Thymus (tissue), 11 donors: ENCODE results near the gene SQSTM1. TPM values are rescaled to one million over a fixed set of nuclear protein-coding genes. Genes with fewer than 3 reads are reported as not detected.

Experiments used
- DNase-seq, 9 donors: peaks; one replicate each; pipeline ENCODE4 v3.0.0-alpha.2; 2013; ENCODE audit warnings: low spot score in 9 of 9, low read depth in 6 of 9, missing footprints in 1 of 9
- H3K27ac ChIP-seq, 2 donors: one replicate each; pipeline ENCODE4 v1.5.1; 2013; ENCODE audit warnings: control low read depth in 1 of 2, low read depth in 1 of 2, low read length in 1 of 2, mild to moderate bottlenecking in 1 of 2, moderate library complexity in 1 of 2
- H3K27me3 ChIP-seq, 2 donors: one replicate each; pipeline ENCODE4 v1.5.1; 2013; ENCODE audit warnings: low read length in 1 of 2; ENCODE audit not compliant: control insufficient read depth in 2 of 2, insufficient read depth in 1 of 2
- H3K36me3 ChIP-seq, 2 donors: one replicate each; pipeline ENCODE4 v1.5.1; 2013; ENCODE audit warnings: low read length in 1 of 2, mild to moderate bottlenecking in 1 of 2, moderate library complexity in 1 of 2; ENCODE audit not compliant: control insufficient read depth in 2 of 2, insufficient read depth in 2 of 2
- H3K4me1 ChIP-seq, 2 donors: one replicate each; pipeline ENCODE4 v1.5.1; 2013; ENCODE audit warnings: low read length in 2 of 2; ENCODE audit not compliant: control insufficient read depth in 2 of 2, insufficient read depth in 2 of 2
- H3K4me3 ChIP-seq, 2 donors: one replicate each; pipeline ENCODE4 v1.5.1; 2013; ENCODE audit warnings: low read length in 2 of 2, control low read depth in 1 of 2, mild to moderate bottlenecking in 1 of 2
- H3K9me3 ChIP-seq, 2 donors: one replicate each; pipeline ENCODE4 v1.5.1; 2013; ENCODE audit warnings: low read length in 1 of 2, mild to moderate bottlenecking in 1 of 2; ENCODE audit not compliant: control insufficient read depth in 2 of 2, insufficient read depth in 1 of 2
- WGBS: extraction: QIAGEN DNeasy Blood & Tissue Kit; methylation state at CpG from one replicate; pipeline ENCODE4 v1.1.7; 2013; 5-methylcytosine and 5-hydroxymethylcytosine counted together
- polyA plus RNA-seq: library from polyadenylated mRNA; stranded (reverse); fragments of 200-250 nt; gene quantifications from one replicate; pipeline ENCODE4 v1.2.3, GENCODE V29; 2013
- total RNA-seq: library from RNA; stranded (reverse); fragments of 120-200 nt; gene quantifications from one replicate; pipeline ENCODE4 v1.2.4, GENCODE V29; 2013
- donor health status: healthy.

The SQSTM1 gene
- total and polyA plus RNA-seq, 2 donors = 97.9 to 253 TPM

DNA sequence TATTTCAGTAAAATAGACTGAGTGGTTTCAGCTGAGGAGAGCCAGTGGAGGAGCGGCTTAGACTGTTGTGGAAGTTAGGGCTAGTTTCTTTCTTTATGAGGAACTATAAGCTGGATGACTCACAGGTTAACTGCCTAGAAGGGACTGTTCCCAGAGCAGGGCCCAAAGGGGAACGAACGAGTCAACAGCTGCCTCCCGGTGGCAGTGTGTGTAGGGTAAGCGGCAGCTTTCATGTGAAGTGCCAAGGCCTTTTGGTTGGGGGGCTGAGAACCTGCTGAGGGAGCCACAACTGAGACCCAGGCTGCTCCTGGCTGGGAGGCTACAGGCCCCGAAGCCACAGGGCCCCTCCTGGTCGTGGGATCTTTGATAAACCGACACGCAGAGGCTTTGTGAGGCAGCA, 7.0 kb downstream of the SQSTM1 start:
- Histone ChIP-seq H3K27me3 (no peaks in the 10 kb centered on the region), H3K4me3 (no peak overlapping the region), H3K36me3 (peaks cover 65 to 66% of the 10 kb centered on the region in 2 donors), H3K9me3 (peaks cover 2 to 9% of the 10 kb centered on the region in 2 donors), H3K4me1 (peaks cover under 1 to 20% of the 10 kb centered on the region in 2 donors), H3K27ac (peak overlapping the region in 1 of 2 donors; percentile 15)
- 33% methylated on average over 9 of the region's 9 CpGs for WGBS
- DNase-seq = peak in 2 of 9 donors; percentile 59 to 74

DNA sequence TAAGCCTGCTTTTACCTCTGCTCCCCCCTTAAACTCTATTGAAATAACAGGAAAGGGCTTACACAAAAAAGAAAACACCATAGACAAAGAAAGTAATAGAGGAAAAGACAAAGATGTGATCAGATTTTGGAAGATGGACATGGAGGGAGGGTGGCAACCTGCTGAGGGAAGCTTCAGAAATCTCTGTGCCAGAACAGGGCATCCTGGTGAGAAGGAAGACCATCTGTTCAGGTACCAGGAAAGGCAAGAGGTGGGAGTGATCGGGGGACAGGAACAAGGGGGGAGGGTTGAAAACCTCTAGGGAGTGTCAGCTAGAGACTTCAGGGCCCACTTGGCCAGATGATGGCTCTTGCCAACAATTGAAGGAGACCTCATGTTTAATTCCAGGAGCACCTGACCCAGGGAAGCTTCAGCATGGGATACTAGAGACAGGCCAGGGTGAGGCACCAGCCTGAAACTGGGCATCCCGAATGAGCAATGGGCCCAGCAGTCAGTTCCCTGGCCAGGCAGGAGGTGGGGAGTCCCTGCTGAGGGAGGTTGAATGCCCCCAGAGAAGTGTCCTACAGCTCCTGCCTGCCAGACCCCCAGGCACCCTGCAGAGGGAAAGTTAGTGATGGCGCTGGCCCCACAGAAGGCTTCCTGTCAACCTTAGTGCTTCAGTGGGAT, 8.2 kb downstream of the SQSTM1 start:
- H3K27ac ChIP-seq = no peak overlapping the region
- peaks cover 71 to 73% of the 10 kb centered on the region in 2 donors for H3K36me3 ChIP-seq
- WGBS = 98% methylated on average over 3 of the region's 3 CpGs

DNA sequence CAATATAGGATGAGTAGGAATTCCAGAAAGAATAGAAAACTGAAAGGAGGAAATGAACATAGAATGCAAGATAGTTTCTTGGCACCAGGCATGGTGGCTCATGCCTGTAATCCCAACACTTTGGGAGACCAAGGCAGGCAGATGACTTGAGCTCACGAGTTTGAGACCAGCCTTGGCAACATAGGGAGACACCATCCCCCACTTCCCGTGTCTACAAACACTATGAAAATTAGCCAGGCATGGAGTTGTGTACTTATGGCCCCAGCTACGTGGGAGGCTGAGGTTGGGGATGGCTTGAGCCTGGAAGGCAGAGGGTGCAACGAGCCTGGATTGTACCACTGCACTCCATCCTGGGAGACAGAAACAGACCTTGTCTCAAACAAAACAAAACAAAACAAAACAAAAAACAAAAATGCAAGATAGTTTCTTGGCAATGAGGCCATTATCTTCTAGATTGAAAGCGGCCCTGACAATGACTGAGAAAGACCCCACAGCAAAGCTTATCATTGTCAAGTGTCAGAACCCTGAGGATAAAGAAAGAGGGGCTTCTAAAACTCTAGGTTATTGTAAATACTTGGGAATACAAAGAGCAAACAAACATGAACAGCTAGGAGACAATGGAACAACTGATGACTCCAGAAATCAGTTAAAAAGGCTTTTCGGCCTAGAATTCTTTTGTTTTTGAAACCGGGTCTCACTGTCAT, 9.2 kb downstream of the SQSTM1 start:
- DNase-seq = no peak
- Histone ChIP-seq H3K27ac (no peak overlapping the region), H3K4me1 (peaks cover 0 to 15% of the 10 kb centered on the region in 2 donors), H3K4me3 (no peak overlapping the region), H3K27me3 (no peaks in the 10 kb centered on the region), H3K9me3 (peaks cover 2 to 9% of the 10 kb centered on the region in 2 donors), H3K36me3 (peaks cover 64 to 65% of the 10 kb centered on the region in 2 donors)
- WGBS = 97% methylated on average over 7 of the region's 7 CpGs

More for the DNA sequence above, 8.2 kb downstream of the SQSTM1 start:
- Histone ChIP-seq H3K4me3 (no peak overlapping the region), H3K9me3 (peaks cover 2 to 9% of the 10 kb centered on the region in 2 donors), H3K27me3 (no peaks in the 10 kb centered on the region), H3K4me1 (peaks cover 0 to 19% of the 10 kb centered on the region in 2 donors)
- DNase-seq = no peak

DNA sequence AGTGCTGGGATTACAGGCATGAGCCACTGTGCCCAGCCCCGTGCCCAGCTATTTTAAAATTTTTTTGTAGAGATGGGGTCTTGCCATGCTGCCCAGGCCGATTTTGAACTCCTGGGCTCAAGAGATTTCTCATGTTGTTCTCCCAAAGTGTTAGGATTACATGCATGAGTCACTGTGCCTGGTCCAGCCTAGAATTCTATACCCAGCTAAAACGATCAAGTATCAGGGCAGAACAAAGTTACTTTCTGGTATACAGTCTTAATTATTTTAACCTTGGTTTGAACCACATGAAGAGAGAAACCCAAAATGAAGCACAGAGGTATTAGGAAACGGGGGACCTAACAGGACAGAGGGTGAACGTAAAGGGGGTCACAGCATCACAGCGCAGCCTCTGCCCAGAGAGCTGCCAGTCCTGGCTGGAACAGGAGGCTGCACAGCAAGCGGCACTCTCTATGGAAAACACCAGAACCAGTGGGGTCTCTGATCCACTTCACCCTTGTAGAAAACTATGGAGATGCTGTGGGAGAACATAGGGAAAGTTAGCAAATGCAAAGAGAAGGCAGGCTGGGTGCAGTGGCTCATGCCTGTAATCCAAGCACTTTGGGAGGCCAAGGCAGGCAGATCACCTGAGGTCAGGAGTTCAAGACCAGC, 10.2 kb downstream of the SQSTM1 start:
- WGBS = 99% methylated on average over 7 of the region's 7 CpGs
- no peak overlapping the region for H3K27ac ChIP-seq
- H3K36me3 ChIP-seq = peaks cover 54% of the 10 kb centered on the region in 2 donors
- no peaks in the 10 kb centered on the region for H3K27me3 ChIP-seq
- no peak overlapping the region for H3K4me3 ChIP-seq
- DNase-seq = no peak
- H3K4me1 ChIP-seq = peaks cover 0 to 15% of the 10 kb centered on the region in 2 donors
- H3K9me3 ChIP-seq = peaks cover 1 to 9% of the 10 kb centered on the region in 2 donors

DNA sequence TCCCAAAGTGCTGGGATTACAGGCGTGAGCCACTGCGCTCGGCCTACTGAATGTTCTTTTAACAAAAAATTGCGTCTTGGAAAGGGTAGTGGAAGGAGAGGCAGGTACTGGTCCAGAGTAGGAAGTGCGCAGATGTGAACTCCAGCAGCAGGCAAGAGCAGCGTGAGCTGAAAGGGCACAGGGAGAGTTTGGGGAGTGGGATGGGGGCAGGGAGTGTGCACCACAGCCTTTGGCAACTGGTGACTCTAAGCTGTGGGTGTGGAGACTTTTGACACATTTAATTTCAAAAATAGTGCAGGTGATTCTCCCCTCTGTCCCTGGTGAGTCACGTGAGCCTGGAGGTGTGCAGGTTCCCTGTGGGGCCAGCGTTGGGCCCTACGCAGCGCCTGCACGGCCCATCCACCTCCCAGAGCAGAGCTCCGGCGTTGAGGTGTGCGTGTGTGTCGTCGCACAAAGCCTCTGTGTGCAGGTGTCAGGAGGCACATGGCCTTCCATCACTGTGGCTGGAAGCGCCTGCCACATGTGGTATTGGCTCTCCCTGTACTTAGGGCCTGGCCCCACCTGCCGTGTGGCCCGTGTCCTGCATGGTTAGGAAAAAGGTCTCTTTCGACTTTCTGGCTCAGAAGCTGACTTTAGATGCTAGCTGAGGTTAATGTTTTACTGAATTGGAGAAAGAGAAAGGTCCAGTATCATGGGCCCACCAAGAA, 11.5 kb downstream of the SQSTM1 start:
- peaks cover 0 to 17% of the 10 kb centered on the region in 2 donors for H3K4me1 ChIP-seq
- no peaks in the 10 kb centered on the region for H3K27me3 ChIP-seq
- H3K4me3 ChIP-seq = no peak overlapping the region
- DNase-seq = no peak
- peaks cover 1 to 9% of the 10 kb centered on the region in 2 donors for H3K9me3 ChIP-seq
- peaks cover 57 to 61% of the 10 kb centered on the region in 2 donors for H3K36me3 ChIP-seq
- WGBS = 98% methylated on average over 20 of the region's 20 CpGs
- H3K27ac ChIP-seq = no peak overlapping the region

DNA sequence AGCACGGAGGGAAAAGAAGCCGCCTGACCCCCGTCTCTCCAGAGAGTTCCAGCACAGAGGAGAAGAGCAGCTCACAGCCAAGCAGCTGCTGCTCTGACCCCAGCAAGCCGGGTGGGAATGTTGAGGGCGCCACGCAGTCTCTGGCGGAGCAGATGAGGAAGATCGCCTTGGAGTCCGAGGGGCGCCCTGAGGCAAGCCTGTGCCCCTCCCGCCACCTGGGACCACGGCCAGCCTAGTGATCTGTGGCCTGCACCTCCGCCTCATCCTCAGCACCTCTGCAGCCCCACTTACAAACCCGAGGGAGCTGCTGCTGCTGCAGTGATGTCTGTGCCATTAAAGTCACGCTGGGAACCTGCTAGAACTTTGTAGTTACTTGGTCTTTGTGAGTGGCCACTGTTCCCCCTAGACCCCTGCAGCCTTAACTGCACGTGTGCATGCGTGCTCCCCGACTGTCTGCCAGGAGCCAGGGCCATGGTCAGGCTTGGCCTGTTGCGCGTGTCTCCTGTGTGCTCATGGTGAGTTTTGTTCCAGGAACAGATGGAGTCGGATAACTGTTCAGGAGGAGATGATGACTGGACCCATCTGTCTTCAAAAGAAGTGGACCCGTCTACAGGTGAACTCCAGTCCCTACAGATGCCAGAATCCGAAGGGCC, 12.5 kb downstream of the SQSTM1 start:
- Histone ChIP-seq H3K27ac (no peak overlapping the region), H3K4me1 (peaks cover 0 to 8% of the 10 kb centered on the region in 2 donors), H3K4me3 (no peak overlapping the region), H3K27me3 (no peaks in the 10 kb centered on the region), H3K9me3 (peaks cover 1 to 9% of the 10 kb centered on the region in 2 donors), H3K36me3 (peaks cover 66 to 67% of the 10 kb centered on the region in 2 donors)
- no peak for DNase-seq
- 95% methylated on average over 23 of the region's 23 CpGs for WGBS

DNA sequence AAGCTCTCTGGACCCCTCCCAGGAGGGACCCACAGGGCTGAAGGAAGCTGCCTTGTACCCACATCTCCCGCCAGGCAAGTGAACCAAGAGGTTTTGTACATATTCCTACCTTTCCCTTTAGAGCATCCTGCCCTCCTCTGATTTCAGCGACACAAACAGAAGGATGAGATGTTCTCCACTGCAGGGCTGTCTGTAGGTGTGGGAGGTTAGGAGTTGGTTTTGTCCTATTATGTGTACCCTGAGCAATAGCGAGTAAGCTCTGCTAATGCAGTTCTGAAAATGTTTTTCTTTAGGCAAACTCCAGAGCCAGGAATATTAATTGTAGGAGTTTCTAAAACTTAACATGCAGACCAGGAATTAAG, 13.0 kb downstream of the SQSTM1 start:
- no peak overlapping the region for H3K27ac ChIP-seq
- WGBS = 98% methylated on average over 3 of the region's 3 CpGs
- H3K4me1 ChIP-seq = peaks cover 0 to 8% of the 10 kb centered on the region in 2 donors

DNA sequence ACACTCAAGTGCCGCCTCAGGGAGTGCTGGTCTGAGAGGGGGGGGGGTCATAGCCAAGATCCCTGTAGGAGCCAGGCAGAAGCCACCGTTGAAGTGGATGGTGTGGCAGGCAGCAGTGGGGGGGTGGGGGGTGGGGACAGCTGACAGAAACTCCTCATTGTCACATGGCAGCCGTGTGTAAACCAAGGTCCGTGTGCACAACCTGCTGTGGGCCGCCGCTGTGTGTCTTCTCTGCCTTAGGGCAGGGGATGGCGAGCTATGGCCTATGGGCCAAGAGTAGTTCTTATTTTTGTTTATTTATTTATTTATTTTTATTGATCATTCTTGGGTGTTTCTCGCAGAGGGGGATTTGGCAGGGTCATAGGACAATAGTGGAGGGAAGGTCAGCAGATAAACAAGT, 13.4 kb downstream of the SQSTM1 start:
- Histone ChIP-seq H3K27ac (no peak overlapping the region), H3K4me3 (no peak overlapping the region)
- 93% methylated on average over 8 of the region's 8 CpGs for WGBS

More for the DNA sequence above, 13.0 kb downstream of the SQSTM1 start:
- Histone ChIP-seq H3K36me3 (peaks cover 67 to 70% of the 10 kb centered on the region in 2 donors), H3K4me3 (no peak overlapping the region), H3K9me3 (peaks cover 1 to 9% of the 10 kb centered on the region in 2 donors), H3K27me3 (no peaks in the 10 kb centered on the region)
- DNase-seq = no peak

More for the DNA sequence above, 13.4 kb downstream of the SQSTM1 start:
- H3K27me3 ChIP-seq = no peaks in the 10 kb centered on the region
- peaks cover 65 to 67% of the 10 kb centered on the region in 2 donors for H3K36me3 ChIP-seq
- peaks cover 1 to 9% of the 10 kb centered on the region in 2 donors for H3K9me3 ChIP-seq
- no peak for DNase-seq
- H3K4me1 ChIP-seq = peaks cover 0 to 5% of the 10 kb centered on the region in 2 donors
